Keratinocyte (primary cell): ENCODE measurements around the gene PLB1. TPM values are rescaled to one million over a fixed set of nuclear protein-coding genes. Genes with fewer than 3 reads are reported as not detected.

Experiments used
- DNase-seq: peaks from one replicate; pipeline ENCODE4 v3.0.0-alpha.2; 2011; ENCODE audit warnings: low read depth, missing footprints, low spot score
- FAIRE-seq: peaks from 2 replicates; lab custom pipeline; 2011; peaks lifted over from hg19 to GRCh38; lab: Jason Lieb, UNC
- H2AFZ ChIP-seq: 2 replicates; pipeline ENCODE4 v1.6.0; 2012; ENCODE audit warnings: low read length, control low read depth, inconsistent platforms; ENCODE audit not compliant: control insufficient read depth
- H3K27ac ChIP-seq: 2 replicates; pipeline ENCODE4 v1.5.1; 2011; ENCODE audit warnings: low read length; ENCODE audit not compliant: control insufficient read depth, insufficient read depth
- H3K27me3 ChIP-seq: 3 replicates; pipeline ENCODE4 v1.6.0; 2011; ENCODE audit warnings: low read length; ENCODE audit not compliant: control insufficient read depth, insufficient read depth; ENCODE audit errors: extremely low read depth
- H3K36me3 ChIP-seq, 2 experiments: 2 replicates in 1 of 2; 3 replicates in 1 of 2; pipeline ENCODE4 v1.5.1; 2011; ENCODE audit warnings: low read length in 2 of 2, mild to moderate bottlenecking in 1 of 2; ENCODE audit not compliant: control insufficient read depth in 2 of 2, insufficient read depth in 2 of 2; ENCODE audit errors: extremely low read depth in 1 of 2
- H3K4me1 ChIP-seq: 3 replicates; pipeline ENCODE4 v1.5.1; 2011; ENCODE audit warnings: low read length; ENCODE audit not compliant: control insufficient read depth, insufficient read depth; ENCODE audit errors: extremely low read depth
- H3K4me2 ChIP-seq: 3 replicates; pipeline ENCODE4 v1.6.0; 2011; ENCODE audit warnings: low read depth, low read length; ENCODE audit not compliant: control insufficient read depth, insufficient read depth; ENCODE audit errors: extremely low read depth
- H3K4me3 ChIP-seq, 3 experiments: fragments of 200-600 bp in 1 of 3; sonication (generic) in 1 of 3; 2 replicates in 2 of 3; 3 replicates in 1 of 3; pipeline ENCODE4 v1.5.1; 2011 to 2016; ENCODE audit warnings: low read length in 3 of 3, mild to moderate bottlenecking in 3 of 3, control low read depth in 2 of 3, inconsistent platforms in 1 of 3, low read depth in 1 of 3, mixed read lengths in 1 of 3, mixed run types in 1 of 3, moderate library complexity in 1 of 3; ENCODE audit not compliant: control insufficient read depth in 2 of 3, insufficient read depth in 2 of 3; ENCODE audit errors: extremely low read depth in 1 of 3
- H3K79me2 ChIP-seq: 2 replicates; pipeline ENCODE4 v1.6.0; 2012; ENCODE audit warnings: low read length; ENCODE audit not compliant: control insufficient read depth, insufficient read depth
- H3K9ac ChIP-seq: 3 replicates; pipeline ENCODE4 v1.6.0; 2011; ENCODE audit warnings: low read length; ENCODE audit not compliant: control insufficient read depth, insufficient read depth; ENCODE audit errors: extremely low read depth
- H3K9me1 ChIP-seq: 3 replicates; pipeline ENCODE4 v1.6.0; 2011; ENCODE audit warnings: low read length; ENCODE audit not compliant: control insufficient read depth, insufficient read depth; ENCODE audit errors: extremely low read depth
- H3K9me3 ChIP-seq: 2 replicates; pipeline ENCODE4 v1.5.1; 2012; ENCODE audit warnings: low read depth, low read length; ENCODE audit not compliant: control insufficient read depth
- H4K20me1 ChIP-seq: 3 replicates; pipeline ENCODE4 v1.6.0; 2011; ENCODE audit warnings: low read length; ENCODE audit not compliant: control insufficient read depth, insufficient read depth; ENCODE audit errors: extremely low read depth
- EZH2 ChIP-seq: IDR thresholded peaks from one replicate; pipeline ENCODE4 v1.6.1; 2012; ENCODE audit warnings: inconsistent platforms, mild to moderate bottlenecking, low read length, moderate library complexity
- dilution Hi-C: fragments of 300-500 bp; cut with MboI; formaldehyde crosslinking; loops from one replicate; pipeline ENCODE4 v1.7.0; 2020; ENCODE audit warnings: low sequenced_read_pairs; ENCODE audit not compliant: extremely low pct_ligation_motif_present
- polyA plus RNA-seq, 5 experiments: library from polyadenylated mRNA; depleted of rRNA in 3 of 5; stranded (reverse) in 3 of 5; stranded (forward) in 1 of 5; unstranded in 1 of 5; fragments of >200 nt; gene quantifications; 1 replicate in 1 of 5; 2 replicates in 3 of 5; 3 replicates in 1 of 5; pipeline versions ENCODE4 v1.2.1 to v1.2.3, GENCODE V29; 2011 to 2012; ENCODE audit warnings: missing spikeins in 2 of 5, low read depth in 1 of 5, low replicate concordance in 1 of 5
- TF ChIP-seq, protein P1 (sequence below), 3 experiments: IDR thresholded peaks in 1 of 3; conservative IDR thresholded peaks in 1 of 3; optimal IDR thresholded peaks in 1 of 3; 2 replicates in 2 of 3; 3 replicates in 1 of 3; pipeline versions ENCODE3 to v1.5.1; 2011; ENCODE audit warnings: low read length in 3 of 3, mild to moderate bottlenecking in 3 of 3, moderate library complexity in 2 of 3, control low read depth in 1 of 3, inconsistent platforms in 1 of 3; ENCODE audit not compliant: insufficient read depth in 2 of 3; ENCODE audit errors: extremely low read depth in 1 of 3

The PLB1 gene
- polyA plus RNA-seq, 1 donor (not counting 4 experiments of a cell fraction or from before 2014, with no cell fraction given) = 6.7 TPM

- no peak overlapping the region for H3K9ac ChIP-seq
- H3K36me3 ChIP-seq = no peaks in the 10 kb centered on the region
- H3K4me1 ChIP-seq = peaks cover 13% of the 10 kb centered on the region
- H3K9me1 ChIP-seq = no peaks in the 10 kb centered on the region
- no peak for DNase-seq
- dilution Hi-C loops = no loop called here
- H3K4me2 ChIP-seq = no peak overlapping the region
- H3K79me2 ChIP-seq = no peaks in the 10 kb centered on the region
- H3K9me3 ChIP-seq = no peaks in the 10 kb centered on the region
- no peak overlapping the region for H2AFZ ChIP-seq
- no peak overlapping the region for H3K4me3 ChIP-seq
- no peak overlapping the region for H3K27ac ChIP-seq
- FAIRE-seq = no peak
- no peaks in the 10 kb centered on the region for H4K20me1 ChIP-seq
- no peaks in the 10 kb centered on the region for H3K27me3 ChIP-seq
- no peak for TF ChIP-seq EZH2
- TF ChIP-seq, protein P1, sequence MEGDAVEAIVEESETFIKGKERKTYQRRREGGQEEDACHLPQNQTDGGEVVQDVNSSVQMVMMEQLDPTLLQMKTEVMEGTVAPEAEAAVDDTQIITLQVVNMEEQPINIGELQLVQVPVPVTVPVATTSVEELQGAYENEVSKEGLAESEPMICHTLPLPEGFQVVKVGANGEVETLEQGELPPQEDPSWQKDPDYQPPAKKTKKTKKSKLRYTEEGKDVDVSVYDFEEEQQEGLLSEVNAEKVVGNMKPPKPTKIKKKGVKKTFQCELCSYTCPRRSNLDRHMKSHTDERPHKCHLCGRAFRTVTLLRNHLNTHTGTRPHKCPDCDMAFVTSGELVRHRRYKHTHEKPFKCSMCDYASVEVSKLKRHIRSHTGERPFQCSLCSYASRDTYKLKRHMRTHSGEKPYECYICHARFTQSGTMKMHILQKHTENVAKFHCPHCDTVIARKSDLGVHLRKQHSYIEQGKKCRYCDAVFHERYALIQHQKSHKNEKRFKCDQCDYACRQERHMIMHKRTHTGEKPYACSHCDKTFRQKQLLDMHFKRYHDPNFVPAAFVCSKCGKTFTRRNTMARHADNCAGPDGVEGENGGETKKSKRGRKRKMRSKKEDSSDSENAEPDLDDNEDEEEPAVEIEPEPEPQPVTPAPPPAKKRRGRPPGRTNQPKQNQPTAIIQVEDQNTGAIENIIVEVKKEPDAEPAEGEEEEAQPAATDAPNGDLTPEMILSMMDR (optimal IDR thresholded peaks at IDR 0.05 in 1 of 3, IDR thresholded peaks at IDR 0.05 in 1 of 3, conservative IDR thresholded peaks at IDR 0.05 in 1 of 3; ENCODE audit: extremely low read depth in 1 of 3, insufficient read depth in 2 of 3, low read length in 3 of 3) = no peak
These were observed 26.6 kb upstream of the PLB1 start for GRCh38 chr2:28469304-28469703.

GRCh38 chr2:28469947-28470535, 25.8 kb upstream of the PLB1 start:
- no peak overlapping the region for H3K4me2 ChIP-seq
- H3K36me3 ChIP-seq = no peaks in the 10 kb centered on the region
- no peak overlapping the region for H3K4me3 ChIP-seq
- dilution Hi-C loops = no loop called here
- no peak for FAIRE-seq
- no peaks in the 10 kb centered on the region for H3K79me2 ChIP-seq
- TF ChIP-seq EZH2 = no peak
- TF ChIP-seq, protein P1 (optimal IDR thresholded peaks at IDR 0.05 in 1 of 3, IDR thresholded peaks at IDR 0.05 in 1 of 3, conservative IDR thresholded peaks at IDR 0.05 in 1 of 3; ENCODE audit: extremely low read depth in 1 of 3, insufficient read depth in 2 of 3, low read length in 3 of 3) = no peak
- H3K9me1 ChIP-seq = no peaks in the 10 kb centered on the region
- no peaks in the 10 kb centered on the region for H4K20me1 ChIP-seq
- no peak overlapping the region for H3K9ac ChIP-seq
- no peak overlapping the region for H3K27ac ChIP-seq
- H2AFZ ChIP-seq = no peak overlapping the region
- H3K4me1 ChIP-seq = peaks cover 13% of the 10 kb centered on the region
- DNase-seq = no peak
- no peaks in the 10 kb centered on the region for H3K27me3 ChIP-seq
- H3K9me3 ChIP-seq = no peaks in the 10 kb centered on the region
